WERI-Rb-1 (cell line): ENCODE results near the gene TPM4.

Source experiments
- DNase-seq: peaks from one replicate; pipeline ENCODE4 v3.0.0-alpha.2; 2020
- H3K27ac ChIP-seq: fragments of 250-450 bp; sonication (Bioruptor Pico); 2 replicates; pipeline ENCODE4 v1.5.1; 2020; ENCODE audit warnings: mild to moderate bottlenecking, moderate library complexity
- H3K27me3 ChIP-seq: fragments of 250-450 bp; sonication (Bioruptor Pico); 2 replicates; pipeline ENCODE4 v1.5.1; 2021; ENCODE audit warnings: mild to moderate bottlenecking, low read depth, moderate library complexity; ENCODE audit not compliant: insufficient read depth, severe bottlenecking
- H3K36me3 ChIP-seq: fragments of 250-450 bp; sonication (Bioruptor Pico); 2 replicates; pipeline ENCODE4 v1.5.1; 2020; ENCODE audit warnings: mild to moderate bottlenecking, moderate library complexity
- H3K4me3 ChIP-seq: 2 replicates; pipeline ENCODE4 v1.5.1; 2011; ENCODE audit warnings: low read depth, mild to moderate bottlenecking, control low read depth, low read length
- H3K9me3 ChIP-seq: fragments of 250-450 bp; sonication (Bioruptor Pico); 2 replicates; pipeline ENCODE4 v1.5.1; 2021; ENCODE audit warnings: mild to moderate bottlenecking, moderate library complexity; ENCODE audit not compliant: severe bottlenecking
- TF ChIP-seq, protein P1 (sequence below): IDR thresholded peaks from 2 replicates; pipeline ENCODE4 v1.5.1; 2011; ENCODE audit warnings: low read depth, mild to moderate bottlenecking, control low read depth, inconsistent platforms, low read length

The TPM4 gene

DNA sequence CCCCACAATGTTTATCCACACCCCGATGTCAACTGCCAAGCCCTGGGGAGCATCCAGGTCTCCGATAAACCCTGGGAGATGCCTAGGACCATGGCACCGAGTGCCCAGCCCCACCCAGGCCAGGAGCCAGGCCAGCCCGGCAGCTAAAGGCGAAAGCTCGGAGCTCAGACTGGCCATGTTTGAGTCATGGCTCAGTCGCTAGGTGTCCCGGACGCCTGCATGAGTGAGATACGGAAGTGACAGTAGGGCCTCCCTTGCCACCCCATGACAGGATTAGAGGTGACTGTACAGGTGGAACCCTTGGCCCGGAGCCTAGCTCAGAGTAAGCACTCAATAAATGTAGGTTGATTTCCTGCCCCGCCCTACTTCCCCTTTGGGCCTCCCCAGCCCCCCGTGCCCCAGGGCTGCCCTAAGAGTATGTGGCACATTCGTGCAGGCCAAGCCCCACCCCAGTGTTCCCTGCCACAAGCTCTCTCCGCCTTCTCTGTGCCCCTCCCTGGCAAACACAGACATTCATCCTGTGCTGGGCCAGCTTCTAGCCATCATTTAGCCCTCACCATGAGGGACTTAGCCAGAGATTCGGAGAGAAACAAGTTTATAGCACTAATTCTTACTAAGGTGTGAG is 5.8 kb upstream of the TPM4 start:
- DNase-seq, result no peak
- H3K27me3 ChIP-seq, result no peaks in the 10 kb centered on the region
- H3K36me3 ChIP-seq, result no peaks in the 10 kb centered on the region
- H3K27ac ChIP-seq, result no peak overlapping the region
- H3K9me3 ChIP-seq, result no peaks in the 10 kb centered on the region
- TF ChIP-seq, protein P1, sequence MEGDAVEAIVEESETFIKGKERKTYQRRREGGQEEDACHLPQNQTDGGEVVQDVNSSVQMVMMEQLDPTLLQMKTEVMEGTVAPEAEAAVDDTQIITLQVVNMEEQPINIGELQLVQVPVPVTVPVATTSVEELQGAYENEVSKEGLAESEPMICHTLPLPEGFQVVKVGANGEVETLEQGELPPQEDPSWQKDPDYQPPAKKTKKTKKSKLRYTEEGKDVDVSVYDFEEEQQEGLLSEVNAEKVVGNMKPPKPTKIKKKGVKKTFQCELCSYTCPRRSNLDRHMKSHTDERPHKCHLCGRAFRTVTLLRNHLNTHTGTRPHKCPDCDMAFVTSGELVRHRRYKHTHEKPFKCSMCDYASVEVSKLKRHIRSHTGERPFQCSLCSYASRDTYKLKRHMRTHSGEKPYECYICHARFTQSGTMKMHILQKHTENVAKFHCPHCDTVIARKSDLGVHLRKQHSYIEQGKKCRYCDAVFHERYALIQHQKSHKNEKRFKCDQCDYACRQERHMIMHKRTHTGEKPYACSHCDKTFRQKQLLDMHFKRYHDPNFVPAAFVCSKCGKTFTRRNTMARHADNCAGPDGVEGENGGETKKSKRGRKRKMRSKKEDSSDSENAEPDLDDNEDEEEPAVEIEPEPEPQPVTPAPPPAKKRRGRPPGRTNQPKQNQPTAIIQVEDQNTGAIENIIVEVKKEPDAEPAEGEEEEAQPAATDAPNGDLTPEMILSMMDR, result no peak
- no peak overlapping the region for H3K4me3 ChIP-seq

DNA sequence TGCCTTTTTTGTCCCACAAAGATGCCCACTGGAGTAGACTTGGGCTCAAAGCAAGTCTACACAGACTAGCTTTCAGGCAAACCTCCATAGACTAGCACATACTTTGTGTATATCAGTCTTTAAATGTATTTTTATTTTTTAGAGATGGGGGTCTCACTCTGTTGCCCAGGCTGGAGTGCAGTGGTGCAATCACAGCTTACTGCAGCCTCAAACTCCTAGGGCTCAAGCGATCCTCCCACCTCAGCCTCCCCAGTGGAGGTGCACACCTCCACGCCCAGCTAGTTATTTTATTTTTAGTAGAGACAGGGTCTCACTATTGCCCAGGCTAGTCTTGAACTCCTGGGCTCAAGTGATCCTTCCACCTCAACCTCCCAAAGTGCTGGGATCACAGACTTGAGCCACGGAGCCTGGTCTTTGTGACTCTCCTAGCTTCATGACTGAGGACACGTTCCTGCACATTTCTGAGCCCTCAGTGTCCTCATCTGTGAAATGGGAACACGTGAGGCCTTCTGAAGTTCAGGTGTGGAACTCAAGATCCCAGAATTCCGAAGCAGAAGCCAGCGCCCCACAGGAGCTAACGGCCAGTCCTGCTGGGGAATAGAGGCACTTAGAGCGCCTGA is 5.1 kb upstream of the TPM4 start:
- no peaks in the 10 kb centered on the region for H3K9me3 ChIP-seq
- TF ChIP-seq, protein P1, result no peak
- no peaks in the 10 kb centered on the region for H3K36me3 ChIP-seq
- no peaks in the 10 kb centered on the region for H3K27me3 ChIP-seq
- no peak overlapping the region for H3K27ac ChIP-seq
- DNase-seq, result no peak
- no peak overlapping the region for H3K4me3 ChIP-seq

DNA sequence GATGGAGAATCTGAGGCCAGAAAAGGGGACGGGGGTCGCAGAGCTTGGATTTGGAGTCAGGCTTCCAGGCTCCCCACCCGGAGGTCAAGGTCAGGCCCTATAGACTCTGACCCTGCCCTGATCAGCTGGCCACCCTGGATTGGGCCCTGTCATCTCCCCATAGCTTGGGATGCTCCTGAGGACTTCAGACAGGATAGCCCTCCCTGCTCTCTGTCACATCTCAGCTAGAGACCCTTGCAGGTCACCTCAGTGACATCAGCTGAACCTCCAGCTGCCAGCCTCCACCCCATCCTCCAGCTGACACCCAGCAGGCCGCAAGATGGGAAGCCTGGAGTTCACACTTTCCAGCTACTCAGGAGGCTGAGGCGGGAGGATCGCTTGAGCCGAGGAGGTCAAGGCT is 2.8 kb upstream of the TPM4 start:
- no peak for DNase-seq
- H3K27ac ChIP-seq, result no peak overlapping the region
- no peaks in the 10 kb centered on the region for H3K9me3 ChIP-seq

DNA sequence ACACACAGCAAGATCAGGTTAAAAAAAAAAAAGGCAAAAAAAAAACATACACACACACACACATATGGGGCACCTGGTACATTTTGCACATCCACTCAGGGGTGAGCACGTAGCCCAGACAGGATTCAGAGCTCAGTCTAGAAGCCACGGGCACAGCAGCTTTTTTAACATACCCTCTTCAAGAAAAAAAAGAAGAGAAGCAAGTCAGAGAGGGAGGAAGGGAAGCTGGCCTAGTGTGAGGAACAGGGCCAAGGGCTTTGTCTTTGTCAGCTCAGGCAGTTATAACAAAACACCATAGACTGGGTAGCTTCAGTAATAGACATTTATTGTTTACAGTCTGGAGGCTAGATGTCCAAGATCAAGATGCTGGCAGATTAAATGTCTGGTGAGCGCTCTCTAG is 2.3 kb upstream of the TPM4 start:
- Histone ChIP-seq H3K4me3 (no peak overlapping the region), H3K27me3 (no peaks in the 10 kb centered on the region), H3K27ac (no peak overlapping the region), H3K36me3 (0 out of 2 replicates have a peak, but pooled peaks cover 2% of the 10 kb centered on the region), H3K9me3 (no peaks in the 10 kb centered on the region)
- DNase-seq, result no peak
- TF ChIP-seq, protein P1, result no peak

More for the DNA sequence above, 2.8 kb upstream of the TPM4 start:
- TF ChIP-seq, protein P1, result no peak
- Histone ChIP-seq H3K36me3 (0 out of 2 replicates have a peak, but pooled peaks cover 2% of the 10 kb centered on the region), H3K27me3 (no peaks in the 10 kb centered on the region), H3K4me3 (no peak overlapping the region)

DNA sequence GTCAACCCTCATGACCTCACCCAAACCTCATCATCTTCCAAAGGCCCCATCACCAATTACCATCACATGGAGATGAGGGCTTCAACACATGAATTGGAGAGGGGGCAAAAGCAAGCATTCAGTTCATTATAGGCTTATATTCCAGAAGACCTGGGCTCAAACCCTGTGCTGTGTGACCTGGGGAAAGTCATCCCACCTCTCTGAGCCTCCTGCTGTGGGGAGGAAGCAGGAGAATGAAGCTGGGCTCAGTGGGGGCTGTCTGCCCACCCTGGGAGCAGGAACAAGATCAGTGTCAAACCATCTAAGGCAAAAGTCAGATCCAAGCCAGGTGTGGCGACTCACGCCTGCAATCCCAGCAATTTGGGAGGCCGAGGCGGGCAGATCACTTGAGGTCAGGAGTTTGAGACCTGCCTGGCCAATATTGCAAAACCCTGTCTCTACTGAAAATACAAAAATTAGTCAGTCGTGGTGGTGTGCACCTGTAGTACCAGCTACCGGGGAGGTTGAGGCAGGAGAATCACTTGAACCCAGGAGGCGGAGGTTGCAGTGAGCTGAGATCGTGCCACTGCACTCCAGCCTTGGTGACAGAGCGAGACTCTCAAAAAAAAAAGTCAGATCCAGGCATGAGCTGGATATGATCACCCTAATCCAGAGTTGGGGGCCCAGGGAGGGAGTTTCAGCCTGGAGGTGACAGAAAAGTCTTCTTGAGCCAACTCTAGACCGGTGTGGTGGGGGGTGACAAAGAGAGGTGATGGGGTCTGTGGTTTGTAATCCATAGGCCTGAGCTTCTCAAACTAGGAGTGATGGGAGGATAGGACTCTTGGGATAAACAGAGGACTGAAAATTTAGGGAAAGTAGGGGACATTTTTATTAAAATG is 1.6 kb upstream of the TPM4 start:
- Histone ChIP-seq H3K36me3 (peaks cover 2% of the 10 kb centered on the region; the same call in 1 of the 2 replicates), H3K4me3 (no peak overlapping the region), H3K9me3 (no peaks in the 10 kb centered on the region), H3K27me3 (no peaks in the 10 kb centered on the region), H3K27ac (no peak overlapping the region)
- TF ChIP-seq, protein P1, result no peak
- no peak for DNase-seq
